GM19372 (cell line): ENCODE data around the gene MAP3K20.

Experiments used
- ATAC-seq: cut with Tn5 transposase; IDR thresholded peaks from one replicate; pipeline ENCODE4 v1.9.1; 2021; ENCODE audit warnings: mild to moderate bottlenecking, low read depth, moderate library complexity; ENCODE audit not compliant: unreplicated experiment

Gene MAP3K20

DNA sequence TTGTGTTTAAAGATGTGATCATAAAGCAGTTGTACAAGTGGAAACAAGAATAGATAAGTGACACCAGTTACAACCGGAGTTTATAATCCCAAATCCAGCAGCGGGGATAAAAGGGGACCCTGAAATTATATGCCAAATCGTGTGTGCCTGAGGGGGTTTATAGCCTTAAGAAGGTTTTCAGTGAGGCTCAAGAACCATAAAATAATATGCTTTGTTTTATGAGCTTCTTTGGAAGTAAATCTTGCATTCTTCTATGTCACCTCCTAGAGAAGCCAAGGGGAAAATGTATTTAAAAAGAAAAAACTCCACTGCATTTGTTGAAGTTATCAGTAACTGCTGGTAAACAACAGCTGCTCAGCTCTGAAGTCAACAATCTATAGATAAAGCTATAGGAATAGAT is 25.8 kb upstream of the MAP3K20 start:
- no peak for ATAC-seq

DNA sequence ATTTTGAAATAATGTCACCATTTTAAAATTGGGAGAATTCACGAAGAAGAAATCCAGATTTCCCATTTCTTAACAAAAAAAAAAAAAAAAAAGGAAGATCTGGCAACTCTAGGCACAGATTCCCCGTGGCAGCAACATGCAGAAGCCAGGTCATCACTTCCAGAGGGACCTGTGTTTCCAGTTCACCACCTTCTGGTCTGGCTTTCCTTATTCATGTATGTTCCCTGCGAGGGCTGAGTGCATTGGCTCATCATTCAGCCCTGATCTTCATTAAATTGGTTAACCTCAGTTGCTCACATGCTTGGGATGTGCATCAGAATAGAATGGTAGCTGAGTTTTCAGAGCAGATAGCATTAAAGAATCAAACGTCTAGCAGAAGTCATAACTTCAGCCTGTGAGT is 25.0 kb upstream of the MAP3K20 start:
- ATAC-seq: no peak

DNA sequence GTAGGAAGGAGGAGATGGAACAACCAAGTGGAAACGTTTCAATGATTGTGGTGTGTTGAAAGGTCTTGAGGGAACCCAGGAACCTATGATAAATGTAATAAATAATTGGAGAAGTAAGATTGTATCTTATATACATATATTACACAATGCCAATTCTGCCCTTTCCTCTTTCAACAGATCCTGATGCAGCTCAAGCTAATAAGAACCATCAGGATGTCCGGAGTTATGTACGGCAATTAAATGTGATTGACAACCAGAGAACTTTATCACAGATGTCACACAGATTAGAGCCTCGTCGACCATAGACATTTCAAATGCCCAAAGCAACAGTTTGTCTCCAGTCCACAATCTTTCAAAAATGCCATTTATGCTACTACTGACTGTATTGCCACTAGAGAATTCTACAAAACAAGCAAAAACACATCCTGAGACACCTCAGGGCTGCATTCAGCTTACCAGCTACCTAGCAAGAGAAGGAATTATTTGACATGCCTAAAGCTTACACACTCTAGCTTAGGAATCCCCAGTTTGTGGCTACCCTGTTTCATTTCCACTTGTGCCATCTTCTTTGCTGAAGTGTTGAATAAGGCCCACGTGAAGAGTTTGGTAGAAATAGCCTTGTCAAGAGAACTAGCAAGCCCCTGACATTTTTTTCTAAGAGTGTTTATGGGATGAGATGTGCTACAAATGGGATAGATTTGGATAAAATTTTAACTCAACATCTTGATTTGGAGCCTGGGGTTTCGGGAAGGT is 24.0 kb upstream of the MAP3K20 start:
- ATAC-seq: no peak

DNA sequence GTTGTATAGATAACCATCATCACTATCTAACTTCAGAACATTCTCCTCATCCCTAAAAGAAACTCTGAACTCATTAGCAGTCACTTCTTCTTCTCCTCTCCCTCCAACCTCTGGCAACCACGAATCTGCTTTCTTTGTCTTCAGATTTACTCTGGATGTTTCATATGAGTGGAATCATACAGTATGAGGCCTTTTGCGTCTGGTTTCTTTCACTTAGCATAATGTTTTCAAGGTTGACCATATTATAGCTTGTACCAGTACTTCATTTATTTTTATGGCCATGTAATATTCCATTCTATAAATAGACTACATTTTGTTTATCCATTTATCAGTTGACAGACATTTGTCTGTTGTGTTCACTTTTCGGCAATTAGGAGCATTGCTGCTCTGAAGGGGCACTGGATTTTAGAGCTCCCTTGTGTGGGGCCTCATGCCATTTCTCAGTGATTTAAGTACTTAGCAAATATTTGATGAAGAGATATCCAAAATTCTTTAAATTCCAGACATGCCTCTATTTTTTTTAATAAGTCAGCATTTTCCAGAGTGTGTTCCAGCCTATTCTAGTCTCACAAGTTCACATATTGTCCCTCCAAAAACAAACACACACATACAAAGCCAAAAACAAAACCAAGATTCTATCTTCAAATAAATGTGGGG is 22.5 kb upstream of the MAP3K20 start:
- no peak for ATAC-seq

DNA sequence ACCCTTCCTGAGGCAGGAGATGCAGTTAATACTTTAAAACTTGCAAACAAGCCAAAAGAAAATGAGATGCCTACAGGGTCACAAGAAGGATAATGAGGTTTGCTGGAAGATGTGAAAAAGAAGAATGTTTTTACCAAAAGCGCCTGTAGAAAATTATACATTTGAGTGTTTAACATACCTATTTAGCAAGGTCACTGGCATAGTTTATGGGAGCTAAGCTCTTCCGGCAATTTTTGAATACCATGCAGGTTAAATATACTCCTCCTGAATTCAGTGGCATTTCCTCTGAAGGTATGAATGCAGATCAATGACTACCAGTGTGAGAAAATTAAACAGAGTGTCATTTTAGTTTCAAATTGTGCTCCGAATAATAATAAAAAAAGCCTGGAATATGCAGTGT is 21.2 kb upstream of the MAP3K20 start:
- ATAC-seq: no peak

DNA sequence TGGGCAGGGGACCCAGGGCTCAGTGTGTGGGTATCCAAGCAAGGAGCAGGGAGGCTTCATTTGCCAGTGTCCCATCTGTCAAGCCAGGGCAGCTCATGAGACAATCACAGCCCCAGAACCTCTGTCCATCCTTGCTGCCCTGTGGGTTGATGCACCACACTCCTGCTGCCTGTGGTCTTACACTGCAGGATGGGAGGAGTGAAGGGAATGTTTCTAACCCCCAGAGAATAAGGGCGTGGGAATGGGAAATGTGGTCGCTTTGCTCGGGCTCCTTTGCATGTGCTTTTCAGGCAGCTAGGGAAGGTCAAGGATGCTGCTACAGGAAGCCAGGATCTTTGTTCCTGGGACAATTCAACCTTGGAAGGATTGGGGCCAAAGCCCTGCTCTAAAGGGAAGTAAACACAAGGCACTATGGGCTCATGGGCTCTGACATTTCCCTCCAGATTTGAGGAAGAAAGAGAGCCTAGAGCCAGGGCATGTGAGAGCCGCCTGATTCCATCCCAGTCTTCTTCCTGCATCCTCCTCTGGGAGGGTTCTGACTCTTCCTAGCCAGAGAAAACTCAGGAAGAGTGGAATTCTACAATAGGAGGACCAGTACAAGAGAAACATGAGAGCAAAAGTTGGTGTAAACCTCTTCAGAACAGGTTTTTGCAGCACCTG is 18.8 kb upstream of the MAP3K20 start:
- ATAC-seq: no peak

DNA sequence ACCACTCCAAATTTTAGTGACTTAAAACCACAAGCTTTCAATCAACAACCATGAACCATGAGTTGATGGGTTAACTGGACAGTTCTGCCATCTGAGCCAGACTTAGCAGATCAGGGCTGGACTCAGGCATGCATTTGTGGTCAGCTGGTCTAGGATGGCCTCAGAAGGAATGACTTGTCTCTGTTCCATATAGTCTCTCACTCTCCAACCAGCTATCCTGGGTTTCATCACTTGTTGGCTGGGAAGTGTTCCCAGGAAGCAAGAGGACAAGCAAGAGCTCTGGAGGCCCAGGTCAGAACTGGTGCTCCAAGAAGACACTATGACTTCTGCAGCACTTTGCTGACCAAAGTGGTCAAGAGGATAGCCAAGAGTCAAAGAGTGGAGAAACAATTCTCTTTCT is 17.5 kb upstream of the MAP3K20 start:
- ATAC-seq: no peak

DNA sequence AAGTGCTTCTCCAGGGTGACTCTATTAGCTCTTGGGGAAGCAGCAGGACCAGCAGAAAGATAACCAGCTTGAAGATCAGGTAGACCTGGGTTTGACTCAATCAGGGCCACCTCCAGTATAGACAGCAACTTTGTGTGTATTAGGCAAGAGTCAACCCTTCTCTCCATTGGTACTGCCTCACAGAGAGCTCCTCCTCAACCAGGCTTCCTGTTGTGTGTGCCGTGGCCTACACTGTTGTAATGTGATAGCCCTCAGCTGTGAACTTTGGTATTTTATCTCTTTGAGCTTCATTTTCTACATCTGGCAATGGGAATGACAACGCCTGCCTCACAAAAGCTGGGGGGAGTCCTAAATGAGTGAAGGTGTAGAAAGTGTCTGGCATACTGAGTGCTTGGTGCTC is 17.0 kb upstream of the MAP3K20 start:
- ATAC-seq: no peak

DNA sequence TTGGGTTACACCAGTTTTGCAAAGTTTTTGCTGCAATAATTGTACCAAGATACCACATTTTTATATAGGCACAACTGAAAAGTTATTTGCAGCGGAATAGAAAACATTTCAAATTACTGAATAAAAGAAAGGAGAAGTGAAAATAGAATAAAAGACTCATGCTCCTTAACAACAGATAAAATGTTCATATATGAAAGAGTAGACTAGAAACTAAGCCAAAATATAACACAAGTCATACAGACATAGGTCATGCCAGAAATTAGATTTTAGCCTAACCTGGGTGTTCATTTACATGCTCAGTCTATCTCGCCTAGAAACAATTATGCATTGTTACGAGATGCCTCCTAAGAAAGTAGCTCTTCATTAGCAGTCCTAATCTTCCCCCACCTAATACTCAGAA is 16.4 kb upstream of the MAP3K20 start:
- ATAC-seq: no peak

DNA sequence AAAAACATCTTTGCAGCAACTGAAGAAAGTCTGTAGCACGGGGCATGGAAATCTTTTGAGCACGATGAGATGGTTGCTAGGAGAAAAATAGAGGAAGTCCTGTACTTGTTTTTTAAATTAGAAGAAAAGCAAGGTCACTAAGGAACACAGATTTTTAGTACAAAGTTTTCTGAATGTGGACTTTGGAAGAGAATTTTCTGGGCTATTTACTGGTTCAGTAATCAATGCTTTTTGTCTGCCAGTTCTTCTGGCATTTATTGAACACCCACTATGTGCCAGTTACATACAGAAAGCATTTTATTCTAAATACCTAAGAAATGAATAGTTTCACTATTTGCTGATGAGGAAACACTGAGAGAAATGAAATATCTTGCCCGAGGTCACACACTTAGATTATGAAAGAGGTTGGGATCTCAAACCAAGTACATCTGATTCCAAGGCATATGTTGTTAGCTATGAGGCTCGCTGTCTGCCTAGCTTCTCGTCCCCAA is 15.6 kb upstream of the MAP3K20 start:
- ATAC-seq: no peak

DNA sequence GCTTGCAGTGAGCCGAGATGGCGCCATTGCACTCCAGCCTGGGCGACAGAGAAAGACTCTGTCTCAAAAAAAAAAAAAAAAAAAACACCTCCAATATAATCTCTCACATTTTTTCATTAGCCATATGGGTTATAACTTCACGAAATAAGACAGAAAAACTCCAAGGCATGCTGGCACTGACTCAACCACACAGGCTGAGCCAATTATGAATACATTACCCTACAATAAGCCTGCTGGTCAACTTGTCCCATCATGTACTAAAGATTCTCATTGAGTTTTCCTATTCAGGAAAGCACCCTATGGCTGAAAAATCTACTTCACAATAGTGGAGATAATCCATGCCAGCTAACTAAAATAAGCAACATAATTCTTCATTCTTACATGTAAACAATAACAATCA is 12.8 kb upstream of the MAP3K20 start:
- no peak for ATAC-seq

DNA sequence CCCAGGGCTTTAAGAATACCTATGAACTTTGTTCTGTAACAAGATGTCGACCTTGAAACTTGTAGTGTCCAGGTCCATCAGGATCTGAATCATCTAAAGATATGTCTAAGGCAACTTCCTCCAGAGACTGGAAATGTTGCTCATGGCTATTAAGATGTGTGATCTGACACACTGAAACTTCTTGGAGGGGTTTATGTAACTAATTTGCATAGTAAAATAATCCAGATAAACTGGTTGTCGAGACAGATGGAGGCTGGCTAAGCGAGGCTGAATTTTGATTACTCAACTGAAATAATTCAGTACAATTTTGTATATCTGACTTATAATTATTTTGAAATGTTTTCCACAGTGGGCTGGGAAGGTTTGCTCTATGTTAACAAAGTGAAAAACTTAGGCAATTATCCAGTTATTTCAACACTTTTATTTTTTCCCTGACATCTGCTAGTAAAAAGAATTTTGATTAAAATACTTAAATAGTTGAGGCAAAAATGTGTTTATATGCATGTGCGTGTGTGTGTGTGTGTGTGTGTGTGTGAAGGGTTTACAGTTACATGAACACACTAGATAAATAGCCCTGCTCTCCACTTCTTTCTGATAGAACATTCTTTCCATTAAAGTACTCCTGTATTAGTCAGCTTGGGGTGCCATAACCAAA is 11.4 kb upstream of the MAP3K20 start:
- no peak for ATAC-seq

DNA sequence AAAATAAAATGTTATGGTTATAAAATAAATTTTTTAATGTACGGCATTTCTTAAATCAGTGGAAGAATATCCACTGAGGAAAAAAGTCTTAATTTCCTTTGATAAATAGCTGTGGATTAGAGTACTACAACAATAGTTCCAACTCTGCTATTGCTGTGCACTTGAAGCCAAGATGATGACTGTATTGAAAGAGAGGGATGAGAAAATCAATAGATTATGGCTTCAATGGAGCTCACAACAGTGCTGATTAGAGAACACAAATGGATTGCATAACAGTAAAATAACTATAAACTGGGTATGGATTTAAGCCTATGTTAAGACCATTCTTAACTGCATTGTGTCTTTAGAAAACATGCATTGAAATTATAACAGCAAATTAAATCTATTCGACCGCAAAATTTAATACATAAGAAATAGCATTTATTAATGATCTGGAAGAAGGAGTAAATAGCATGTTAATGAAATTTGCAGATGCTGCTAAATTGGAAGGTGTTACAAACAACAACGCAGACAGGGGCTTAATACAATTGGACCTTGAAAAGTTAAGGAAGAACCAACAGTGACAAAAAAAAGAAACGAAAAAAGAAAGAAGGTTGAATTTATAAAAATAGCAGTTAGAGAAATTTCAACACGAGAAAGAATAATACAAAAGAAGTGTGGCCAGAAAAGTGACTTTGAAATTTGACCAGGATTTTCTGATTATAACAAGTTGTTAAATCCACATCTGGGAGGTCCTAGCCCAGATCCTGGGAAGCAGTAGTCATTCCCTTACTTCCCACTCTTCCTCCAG is 8.6 kb upstream of the MAP3K20 start:
- ATAC-seq: no peak

DNA sequence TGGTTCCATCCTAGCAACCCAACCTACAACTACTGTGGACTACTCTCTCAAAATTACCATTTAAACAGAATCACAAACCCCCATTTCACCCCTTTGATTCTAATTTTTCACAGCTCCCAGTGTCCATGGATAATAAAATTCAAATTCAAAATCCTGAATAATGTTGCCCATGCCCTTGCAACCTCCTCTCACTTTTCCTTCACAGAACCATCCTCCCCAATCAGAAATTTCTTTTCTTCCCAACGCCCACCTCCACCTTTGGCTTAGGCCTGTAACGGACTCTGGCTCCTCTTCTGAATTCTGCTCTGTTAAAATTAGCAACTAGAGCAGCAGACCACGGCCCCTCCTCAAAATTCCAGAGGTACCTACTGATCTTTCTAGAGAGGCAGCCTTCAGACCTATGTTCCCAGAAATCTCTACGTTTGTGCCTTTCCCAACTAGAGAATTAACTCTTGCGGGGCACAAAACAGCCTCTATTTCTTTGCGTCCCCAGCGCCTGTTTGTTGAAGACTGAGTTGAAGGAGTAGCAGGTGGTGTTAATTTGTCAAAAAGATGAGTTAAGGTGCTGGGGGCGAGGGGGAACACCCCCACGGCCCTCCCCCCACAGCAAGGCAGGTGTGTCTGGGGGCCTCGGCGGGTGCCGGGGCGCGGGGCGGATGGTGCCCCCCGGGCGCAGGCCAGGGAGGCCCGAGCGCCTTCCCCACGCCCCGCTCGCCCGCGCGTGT is 428 bp upstream of the MAP3K20 start:
- no peak for ATAC-seq

DNA sequence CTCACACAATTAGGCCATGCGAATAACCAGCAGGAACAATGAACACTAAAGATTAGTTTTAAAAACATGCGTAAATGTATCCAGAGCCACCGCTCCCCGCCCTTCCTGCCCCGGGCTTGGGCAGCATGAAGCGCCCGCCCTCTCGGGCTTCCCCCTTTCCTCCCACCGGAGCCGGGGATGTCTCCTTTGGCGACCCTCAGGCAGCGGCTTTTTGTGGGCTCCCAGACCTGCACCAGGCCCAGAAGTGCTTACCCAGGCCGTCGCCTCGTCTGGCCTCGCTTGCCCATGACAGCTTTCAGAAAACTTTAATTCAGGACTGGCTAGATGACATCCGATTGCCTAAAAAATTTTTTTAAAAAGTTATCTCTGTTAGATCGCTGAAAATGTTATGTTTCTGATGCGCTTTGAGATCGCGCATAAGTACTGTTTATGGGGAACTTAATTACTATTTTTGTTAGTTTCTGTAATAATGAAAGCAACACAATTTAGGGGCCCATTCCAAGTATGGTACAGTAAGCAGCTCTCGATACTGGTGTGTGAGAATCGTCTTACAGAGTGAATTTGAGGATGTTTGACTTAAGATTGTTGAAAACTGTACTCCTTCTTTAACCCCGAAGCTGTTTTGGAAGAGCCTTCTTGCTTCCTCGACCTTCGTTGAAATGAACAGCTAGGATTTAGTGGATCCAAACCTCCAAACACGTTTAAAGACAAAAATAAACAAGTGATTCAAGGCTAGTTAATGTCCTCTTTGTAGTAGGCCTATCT is 1.1 kb downstream of the MAP3K20 start:
- peak; percentile 9 for ATAC-seq

DNA sequence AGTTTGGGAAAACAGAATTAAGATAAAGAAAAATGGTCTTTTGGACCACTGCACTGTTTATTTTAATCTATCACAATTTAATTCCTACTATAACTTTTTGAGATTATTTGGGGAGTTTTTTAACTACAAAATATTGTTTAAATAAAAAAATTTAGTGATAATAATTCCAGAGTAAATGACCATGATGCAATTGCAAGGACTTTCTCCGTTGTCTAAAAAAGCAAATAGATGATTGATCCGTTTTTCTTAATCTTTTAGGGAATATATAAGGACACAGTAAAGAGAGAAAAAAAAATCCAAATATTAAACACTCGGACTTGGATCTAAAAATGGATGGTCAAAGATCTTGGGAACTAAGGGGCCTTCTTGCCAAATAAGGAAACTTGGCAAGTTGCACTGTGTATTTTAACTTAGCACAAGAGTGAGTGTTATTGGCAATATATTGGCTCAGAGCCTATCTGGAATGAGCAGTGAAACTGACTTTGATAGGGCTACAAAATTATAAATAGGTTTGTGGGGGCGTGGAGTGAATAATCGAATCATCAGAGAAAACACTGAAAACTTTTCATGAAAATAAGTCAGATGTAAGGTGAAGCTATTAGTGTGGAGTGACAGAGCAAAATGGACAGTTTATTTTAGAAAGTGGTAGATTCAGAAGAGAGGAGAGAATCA is 2.0 kb downstream of the MAP3K20 start:
- no peak for ATAC-seq

DNA sequence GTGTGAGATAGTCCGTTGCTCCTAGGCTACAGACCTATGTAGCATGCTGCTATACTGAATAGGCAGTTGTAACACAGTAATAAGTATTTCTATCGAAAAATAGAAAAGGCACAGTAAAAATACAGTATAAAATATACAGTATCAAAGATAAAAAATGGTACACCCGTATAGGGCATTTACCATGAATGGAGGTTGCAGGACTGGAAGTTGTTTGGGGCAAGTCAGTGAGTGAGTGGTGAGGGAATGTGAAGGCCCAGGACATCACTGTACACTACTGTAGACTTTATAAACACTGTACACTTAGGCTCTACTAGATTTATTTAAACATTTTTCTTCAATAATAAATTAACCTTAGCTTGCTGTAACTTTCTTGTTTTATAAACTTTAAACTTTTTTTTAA is 3.5 kb downstream of the MAP3K20 start:
- no peak for ATAC-seq
